Panc1 (cell line): ENCODE results near the gene UQCC3. TPM values are rescaled to one million over a fixed set of nuclear protein-coding genes. Genes with fewer than 3 reads are reported as not detected.

Experiments used
- ATAC-seq: fragments of 200-7000 bp; cut with Tn5 transposase; 2 replicates; pipeline ENCODE4 v1.9.1; 2020; ENCODE audit warnings: mild to moderate bottlenecking, moderate library complexity
- BruUV-seq: library from RNA; stranded (reverse); fragments of 400-500 nt; replicated peaks from 2 replicates; lab custom pipeline; 2021; lab: Mats Ljungman, UMichigan
- CTCF ChIA-PET: fragments of 300-600 bp; sonication (Branson Sonifier 250); formaldehyde crosslinking; loops from one replicate; lab custom pipeline; 2022; ENCODE audit warnings: antibody characterized with exemption; lab: Charles Lee
- POLR2A ChIA-PET: fragments of 300-600 bp; sonication (Branson Sonifier 250); formaldehyde crosslinking; loops from one replicate; lab custom pipeline; 2022; ENCODE audit warnings: antibody characterized with exemption; lab: Charles Lee
- DNase-seq: peaks from one replicate; pipeline ENCODE4 v3.0.0-alpha.2; 2010; ENCODE audit warnings: low read depth, low spot score
- H3K27ac ChIP-seq: 2 replicates; pipeline ENCODE4 v1.5.1; 2011; ENCODE audit warnings: mild to moderate bottlenecking, low read length, inconsistent platforms
- H3K27me3 ChIP-seq: fragments of 200-500 bp; sonication (Bioruptor generic); 2 replicates; pipeline ENCODE4 v1.6.0; 2014; ENCODE audit warnings: low read length, inconsistent platforms; ENCODE audit not compliant: control insufficient read depth, insufficient read depth
- H3K36me3 ChIP-seq: fragments of 200-500 bp; sonication (Bioruptor generic); 2 replicates; pipeline ENCODE4 v1.5.1; 2014; ENCODE audit warnings: inconsistent platforms, mild to moderate bottlenecking, low read length, moderate library complexity; ENCODE audit not compliant: control insufficient read depth, insufficient read depth
- H3K4me1 ChIP-seq: 2 replicates; pipeline ENCODE4 v1.5.1; 2011; ENCODE audit warnings: inconsistent platforms, mild to moderate bottlenecking, low read length, moderate library complexity; ENCODE audit not compliant: control insufficient read depth, insufficient read depth
- H3K4me3 ChIP-seq, 2 experiments: 2 replicates each; pipeline ENCODE4 v1.5.1; 2011 to 2012; ENCODE audit warnings: low read depth in 2 of 2, low read length in 2 of 2, mild to moderate bottlenecking in 2 of 2, inconsistent platforms in 1 of 2, moderate library complexity in 1 of 2
- H3K9me3 ChIP-seq: fragments of 200-500 bp; sonication (Bioruptor generic); 2 replicates; pipeline ENCODE4 v1.5.1; 2014; ENCODE audit warnings: low read depth, mild to moderate bottlenecking, inconsistent platforms, low read length, moderate library complexity; ENCODE audit not compliant: control insufficient read depth, insufficient read depth
- CTCF ChIP-seq: fragments of 450-650 bp; IDR thresholded peaks from 2 replicates; pipeline ENCODE4 v1.5.1; 2017; ENCODE audit warnings: mild to moderate bottlenecking
- POLR2AphosphoS5 ChIP-seq: IDR thresholded peaks from 2 replicates; pipeline ENCODE4 v1.6.1; 2012; ENCODE audit warnings: mild to moderate bottlenecking, low read depth, low read length, moderate library complexity
- REST ChIP-seq, 2 experiments: IDR thresholded peaks; 2 replicates each; pipeline ENCODE4 v1.6.1; 2011 to 2012; ENCODE audit warnings: low read depth in 2 of 2, control low read depth in 1 of 2, low read length in 1 of 2, mild to moderate bottlenecking in 1 of 2, moderate library complexity in 1 of 2; ENCODE audit not compliant: insufficient read depth in 1 of 2
- SIN3A ChIP-seq: IDR thresholded peaks from 2 replicates; pipeline ENCODE4 v1.6.1; 2012; ENCODE audit warnings: low read depth, mild to moderate bottlenecking, low read length, moderate library complexity, borderline replicate concordance; ENCODE audit not compliant: insufficient read depth
- TCF7L2 ChIP-seq: IDR thresholded peaks from 2 replicates; pipeline ENCODE4 v1.6.1; 2011; ENCODE audit warnings: mild to moderate bottlenecking, low read depth, low read length, inconsistent platforms
- in situ Hi-C: cut with HindIII; loops from 2 replicates; pipeline ENCODE4 v1.10.0; 2016; ENCODE audit warnings: low sequenced_read_pairs, low pct_unique_long_range_greater_than_20kb
- intact Hi-C: fragments of 100-400 bp; cut with micrococcal nuclease; formaldehyde crosslinking; loops from one replicate; pipeline ENCODE4 v1.10.0; 2022; ENCODE audit not compliant: unreplicated experiment
- total RNA-seq: library from RNA; stranded (reverse); gene quantifications from one replicate; pipeline ENCODE4 v1.2.1, GENCODE V29; 2021; ENCODE audit not compliant: unreplicated experiment

UQCC3 gene
- total RNA-seq, 1 experiment from 2014 or later: 7.4 TPM

GRCh38 chr11:62716206-62716605, 44.7 kb downstream of the UQCC3 start:
- no peak for ATAC-seq
- DNase-seq: no peak
- TF ChIP-seq SIN3A (no peak), TCF7L2 (no peak), CTCF (no peak), REST (IDR thresholded peaks at IDR 0.05; ENCODE audit: insufficient read depth in 1 of 2, low read depth in 2 of 2, low read length in 1 of 2) (no peak), POLR2AphosphoS5 (no peak)
- H3K36me3 ChIP-seq: peaks cover 41% of the 10 kb centered on the region
- no peak overlapping the region for H3K27ac ChIP-seq
- in situ Hi-C loops (no loop called here), intact Hi-C loops (no loop called here)
- H3K4me1 ChIP-seq: peaks cover 4% of the 10 kb centered on the region; the same call in 1 of the 2 replicates
- no peak overlapping the region for H3K4me3 ChIP-seq
- BruUV-seq: no TSS peak
- POLR2A ChIA-PET: interaction anchor here (0.7 kb wide), 1 partner anchor 356 kb away, joined by 3 read pairs; no protein-coding TSS in a partner anchor
- no peaks in the 10 kb centered on the region for H3K9me3 ChIP-seq
- CTCF ChIA-PET: no interaction called here
- no peaks in the 10 kb centered on the region for H3K27me3 ChIP-seq

GRCh38 chr11:62716816-62717215, 45.3 kb downstream of the UQCC3 start:
- ChIA-PET POLR2A (no interaction called here), CTCF (no interaction called here)
- Histone ChIP-seq H3K9me3 (no peaks in the 10 kb centered on the region), H3K36me3 (peaks cover 47% of the 10 kb centered on the region), H3K4me3 (no peak overlapping the region), H3K4me1 (peaks cover 4% of the 10 kb centered on the region; the same call in 1 of the 2 replicates), H3K27me3 (no peaks in the 10 kb centered on the region), H3K27ac (no peak overlapping the region)
- TF ChIP-seq CTCF: no peak
- no peak for TF ChIP-seq POLR2AphosphoS5
- TF ChIP-seq REST (IDR thresholded peaks at IDR 0.05; ENCODE audit: insufficient read depth in 1 of 2, low read depth in 2 of 2, low read length in 1 of 2): no peak
- no peak for TF ChIP-seq TCF7L2
- TF ChIP-seq SIN3A: no peak
- ATAC-seq: no peak
- intact Hi-C loops: no loop called here
- in situ Hi-C loops: no loop called here
- no TSS peak for BruUV-seq
- no peak for DNase-seq
